HG03469 (cell line): ENCODE measurements around the gene ACADVL.

Experiments
- ATAC-seq: cut with Tn5 transposase; IDR thresholded peaks from one replicate; pipeline ENCODE4 v1.9.1; 2021; ENCODE audit warnings: mild to moderate bottlenecking, moderate library complexity, moderate number of reproducible peaks; ENCODE audit not compliant: unreplicated experiment

Gene ACADVL

DNA sequence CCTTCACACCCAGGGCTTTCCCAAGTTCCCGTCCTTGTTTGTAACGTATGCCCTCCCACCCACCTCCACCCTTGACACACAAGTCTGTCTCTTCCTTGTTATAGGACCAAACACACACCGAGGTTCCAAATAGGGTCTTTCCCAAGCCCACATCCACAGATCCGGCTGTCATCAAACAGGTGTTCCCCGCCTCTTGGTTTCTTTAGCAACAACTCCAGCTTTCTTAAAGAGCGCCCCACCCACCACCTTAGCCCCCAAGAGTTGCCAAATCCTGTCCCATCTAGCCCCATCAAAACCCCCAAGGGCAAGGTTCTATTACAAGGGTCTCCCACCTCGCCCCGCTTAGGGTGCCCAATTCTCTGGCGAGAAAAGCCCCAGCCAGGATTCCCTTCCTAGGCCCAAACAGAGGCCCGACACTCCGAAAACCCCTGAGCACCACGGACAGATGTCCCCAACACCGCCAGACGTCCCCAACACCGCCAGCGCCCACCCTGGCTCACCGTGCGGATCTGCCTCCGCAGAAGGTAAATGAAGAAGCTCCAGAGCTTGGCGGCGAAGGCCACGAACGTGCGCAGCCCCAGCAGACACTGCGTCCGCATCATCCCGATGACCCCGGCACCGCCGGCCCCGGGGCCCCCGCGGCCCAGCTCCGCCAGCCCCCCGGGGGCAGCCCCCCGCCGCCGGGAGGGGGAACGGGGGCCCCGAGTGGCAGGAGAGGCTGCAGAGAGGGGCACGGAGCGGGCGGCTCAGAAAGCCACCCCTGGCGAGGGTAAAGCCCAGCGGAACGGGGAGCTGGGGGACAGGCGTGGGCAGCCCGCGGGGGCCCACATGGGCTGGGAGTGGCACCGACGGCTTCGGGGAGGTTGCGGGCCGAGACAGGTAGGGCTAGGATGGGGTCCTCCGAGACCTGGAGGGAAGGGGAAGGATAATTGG, 31.2 kb downstream of the ACADVL start:
- ATAC-seq = no peak

- peak; percentile 70 for ATAC-seq
Observed at GRCh38 chr17:7251661-7252175, 32.0 kb downstream of the ACADVL start, which contains the start of gene CTDNEP1. Gene CTDNEP1 (minus strand): TSS chr17:7251734. CDS start chr17:7251296, 438 bp downstream.

DNA sequence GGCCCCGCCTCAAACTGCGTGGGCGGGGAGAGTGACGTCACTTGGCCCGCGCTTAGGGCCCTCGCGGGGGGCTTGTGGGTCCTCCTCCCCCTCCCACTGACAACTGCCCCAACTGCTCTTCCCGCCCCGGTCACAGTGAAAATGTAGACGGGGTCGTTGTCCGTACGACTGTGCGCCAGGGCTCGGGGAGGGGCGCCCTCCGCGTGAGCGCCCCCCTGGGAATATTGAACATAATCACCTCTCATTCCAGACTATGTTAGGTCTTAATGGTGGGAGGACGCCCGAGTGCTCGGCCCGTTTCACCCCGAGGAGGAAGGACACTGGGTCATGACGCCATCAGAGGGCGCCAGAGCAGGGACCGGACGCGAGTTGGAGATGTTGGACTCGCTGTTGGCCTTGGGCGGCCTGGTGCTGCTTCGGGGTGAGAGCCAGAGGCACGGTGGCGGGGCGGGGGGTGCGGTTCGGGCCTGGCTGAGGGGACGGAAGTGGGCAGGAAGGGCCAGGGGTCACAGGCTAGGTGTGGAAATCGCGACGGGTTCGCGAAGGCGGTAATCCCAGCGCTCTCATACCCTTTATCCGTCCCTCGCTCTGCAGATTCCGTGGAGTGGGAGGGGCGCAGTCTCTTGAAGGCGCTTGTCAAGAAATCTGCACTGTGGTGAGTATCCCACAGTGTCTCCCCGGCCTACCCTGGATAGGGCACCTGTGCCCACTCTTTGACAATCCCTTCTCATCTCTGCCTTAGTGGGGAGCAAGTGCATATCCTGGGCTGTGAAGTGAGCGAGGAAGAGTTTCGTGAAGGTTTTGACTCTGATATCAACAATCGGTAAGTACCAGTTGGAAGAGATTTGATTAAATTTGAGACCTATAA, 32.7 kb downstream of the ACADVL start, which contains the start of gene ELP5:
Gene ELP5, plus strand, starts transcription at position 40 of the 868 bp plus-strand sequence. Its CDS starts 336 bp downstream, at position 376.
- ATAC-seq = peak; percentile 35

DNA sequence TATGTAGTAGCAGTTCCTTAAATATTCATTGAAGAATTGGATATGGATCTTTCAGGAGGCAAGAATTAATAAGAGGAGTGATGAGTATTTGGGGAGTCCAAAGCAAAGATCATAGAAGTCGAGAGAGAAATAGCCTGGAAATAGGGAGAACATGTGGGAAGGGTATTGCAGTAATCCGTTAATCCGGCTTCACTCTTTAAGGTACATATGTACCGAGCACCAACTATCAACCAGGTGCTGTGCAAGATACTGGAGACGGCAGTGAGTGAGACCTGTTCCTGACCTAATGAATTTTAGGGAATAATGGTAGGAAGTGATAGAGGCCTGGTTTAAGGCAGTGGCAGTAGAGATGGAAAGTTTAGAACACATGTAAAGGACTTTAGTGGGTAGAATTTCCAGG, 33.3 kb downstream of the ACADVL start:
- ATAC-seq = no peak

DNA sequence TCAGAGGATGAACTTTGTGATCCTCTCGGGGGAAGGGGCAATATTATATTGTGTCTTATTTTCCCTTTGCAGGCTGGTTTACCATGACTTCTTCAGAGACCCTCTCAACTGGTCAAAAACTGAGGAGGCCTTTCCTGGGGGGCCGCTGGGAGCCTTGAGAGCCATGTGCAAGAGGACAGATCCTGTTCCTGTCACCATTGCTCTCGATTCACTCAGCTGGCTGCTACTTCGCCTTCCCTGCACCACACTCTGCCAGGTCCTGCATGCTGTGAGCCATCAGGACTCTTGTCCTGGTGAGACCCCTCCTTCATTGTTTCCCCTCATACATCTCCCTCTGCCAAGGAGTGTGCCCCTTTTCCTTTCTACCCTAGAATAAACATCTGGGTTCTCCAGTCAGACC, 34.8 kb downstream of the ACADVL start:
- no peak for ATAC-seq

DNA sequence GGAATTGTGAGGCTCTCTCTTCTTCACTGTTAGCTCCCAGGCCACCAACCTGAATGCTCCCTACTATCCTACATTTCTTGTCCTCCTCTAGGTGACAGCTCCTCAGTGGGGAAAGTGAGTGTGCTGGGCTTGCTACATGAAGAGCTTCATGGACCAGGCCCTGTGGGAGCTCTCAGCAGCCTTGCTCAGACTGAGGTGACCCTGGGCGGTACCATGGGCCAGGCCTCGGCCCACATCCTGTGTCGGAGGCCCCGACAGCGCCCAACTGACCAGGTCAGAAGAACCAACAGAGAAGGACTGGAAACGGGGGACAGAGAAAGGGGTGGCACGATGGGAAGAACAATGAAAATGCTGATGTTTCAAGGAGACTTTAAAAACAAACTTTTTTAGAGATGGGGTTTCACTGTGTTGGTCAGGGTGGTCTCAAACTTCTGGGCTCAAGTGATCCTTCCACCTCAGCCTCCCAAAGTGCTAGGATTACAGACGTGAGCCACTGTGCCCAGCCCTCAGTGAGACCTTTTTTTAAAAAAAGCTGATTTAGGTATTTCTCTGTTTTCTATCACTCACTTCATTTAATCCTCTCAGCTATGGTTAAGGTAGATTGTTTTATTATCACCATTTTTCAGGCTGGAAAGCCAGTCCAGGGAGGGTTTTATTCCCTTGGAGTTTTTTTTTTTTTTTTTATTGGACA, 37.2 kb downstream of the ACADVL start:
- no peak for ATAC-seq

DNA sequence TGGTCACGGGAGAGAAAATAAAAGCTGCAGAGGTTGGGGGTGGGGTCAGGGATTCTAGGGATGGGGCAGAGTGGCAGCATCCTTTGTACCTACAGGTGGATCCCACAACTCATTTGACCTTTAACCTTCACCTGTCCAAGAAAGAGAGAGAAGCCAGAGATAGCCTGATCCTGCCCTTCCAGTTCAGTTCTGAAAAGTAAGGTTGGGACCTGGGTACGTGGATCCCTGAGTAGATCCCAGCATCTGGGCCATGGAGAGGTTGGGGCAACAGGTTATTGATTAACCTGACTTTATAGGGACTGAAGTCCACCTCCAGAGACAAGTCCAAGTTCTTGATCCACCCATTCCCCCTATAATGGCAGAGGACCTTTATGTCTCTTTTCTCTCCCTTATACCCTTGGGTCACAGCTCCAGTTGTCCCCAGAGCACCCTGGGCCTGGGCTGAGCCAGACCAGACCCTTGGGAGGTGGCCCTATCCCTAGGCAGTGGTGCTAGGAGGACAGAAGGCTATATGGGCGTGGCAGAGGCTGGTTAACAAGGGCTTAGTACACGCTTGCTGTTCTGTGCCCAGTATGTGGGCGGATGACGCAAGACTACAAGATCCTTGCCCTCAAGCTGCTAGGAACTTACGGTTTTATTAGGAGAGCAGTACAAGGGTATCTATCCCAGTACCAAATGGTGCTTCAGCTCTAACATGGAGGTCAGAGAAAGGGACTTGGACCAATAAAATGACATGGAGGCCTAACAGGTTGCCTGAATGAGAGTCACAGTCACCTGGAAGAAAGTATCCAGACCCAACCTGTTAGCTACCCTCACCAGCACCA, 39.2 kb downstream of the ACADVL start:
- no peak for ATAC-seq

- no peak for ATAC-seq
Observed at GRCh38 chr17:7259555-7259889, 39.8 kb downstream of the ACADVL start.

- no peak for ATAC-seq
Observed at GRCh38 chr17:7260151-7260550, 40.4 kb downstream of the ACADVL start.

GRCh38 chr17:7260651-7261378, 41.1 kb downstream of the ACADVL start:
- ATAC-seq = no peak

DNA sequence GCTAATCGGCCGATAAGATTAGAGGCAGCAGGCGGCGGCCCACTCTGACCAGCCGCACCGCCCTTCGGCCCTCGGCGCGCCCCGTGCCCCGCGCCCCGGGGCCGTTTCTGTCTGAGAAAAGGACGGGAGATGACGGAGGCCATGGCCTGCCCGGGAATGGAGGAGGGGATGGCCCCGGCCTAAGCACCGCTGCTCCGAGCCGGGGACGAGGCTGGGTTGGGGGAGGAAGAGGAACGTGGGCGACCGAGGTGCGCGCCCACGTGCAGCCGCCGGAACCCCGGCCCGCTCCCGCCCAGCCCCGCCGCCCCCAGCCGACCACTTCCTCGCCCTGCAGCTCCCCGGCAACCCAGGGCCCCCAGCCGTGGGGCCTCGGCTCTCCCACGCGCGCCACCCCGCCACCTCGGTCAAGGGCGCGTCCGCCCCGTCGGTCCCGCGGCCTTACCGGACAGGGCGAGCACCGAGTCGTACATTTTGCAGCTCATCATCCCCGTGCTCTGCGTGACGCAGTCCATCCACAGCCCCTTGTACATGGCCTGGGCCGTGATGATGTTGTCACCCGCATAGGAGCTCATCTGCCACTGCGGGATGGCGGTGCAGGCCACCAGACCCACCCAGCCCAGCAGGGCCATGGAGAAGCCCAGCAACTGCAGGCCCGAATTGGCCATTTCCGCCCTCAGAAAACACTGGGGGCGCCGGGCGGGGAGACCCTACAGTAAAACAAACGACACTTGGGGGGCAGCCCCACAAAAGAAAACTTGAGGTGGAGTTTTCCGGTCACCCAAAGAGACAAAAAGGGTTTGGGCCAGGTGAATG, 41.8 kb downstream of the ACADVL start:
- ATAC-seq = no peak

DNA sequence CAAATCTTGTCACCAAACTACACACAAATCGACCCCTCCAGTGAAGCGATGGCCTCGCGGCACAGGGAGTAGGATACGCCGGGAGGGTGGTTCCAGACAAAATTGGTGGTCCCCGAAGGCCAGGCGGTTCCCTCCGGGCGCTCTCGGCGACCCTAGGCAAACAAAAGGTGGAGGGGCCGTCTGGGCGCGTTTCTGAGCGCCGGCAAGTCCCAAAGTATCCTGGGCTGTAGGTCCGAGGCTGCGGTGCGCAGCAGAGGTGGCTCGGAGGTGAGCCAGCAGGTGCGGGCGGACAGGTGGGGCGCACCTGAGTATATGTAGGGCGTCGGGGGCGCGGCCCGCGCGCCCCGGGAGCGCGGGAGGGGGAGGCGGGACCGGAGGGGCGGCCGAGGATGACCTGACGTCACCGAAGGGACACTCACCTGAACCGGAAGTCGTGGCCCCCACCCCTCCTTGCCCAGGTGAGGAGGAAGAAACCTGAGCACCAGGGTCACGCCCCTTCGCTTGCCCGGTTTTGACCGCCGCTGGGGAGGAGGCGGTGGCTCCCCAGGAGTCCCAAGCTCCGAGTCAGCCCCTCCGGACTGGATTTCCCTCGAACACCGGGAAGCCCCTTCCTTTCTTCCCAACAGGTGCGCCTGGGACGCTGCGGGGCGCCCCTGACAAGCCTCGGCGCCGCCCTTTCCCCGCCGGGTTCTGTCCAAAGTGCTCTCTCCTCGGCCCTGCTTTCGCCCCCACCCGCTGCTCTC, 42.6 kb downstream of the ACADVL start, which contains the start of gene CLDN7:
Gene CLDN7, minus strand, starts transcription at position 287 of the 743 bp plus-strand sequence. CDS start 435 bp downstream, outside the sequence.
- ATAC-seq = no peak

- no peak for ATAC-seq
Observed at GRCh38 chr17:7262935-7263800, 43.4 kb downstream of the ACADVL start.

- no peak for ATAC-seq
Observed at GRCh38 chr17:7263801-7264078, 44.0 kb downstream of the ACADVL start.

DNA sequence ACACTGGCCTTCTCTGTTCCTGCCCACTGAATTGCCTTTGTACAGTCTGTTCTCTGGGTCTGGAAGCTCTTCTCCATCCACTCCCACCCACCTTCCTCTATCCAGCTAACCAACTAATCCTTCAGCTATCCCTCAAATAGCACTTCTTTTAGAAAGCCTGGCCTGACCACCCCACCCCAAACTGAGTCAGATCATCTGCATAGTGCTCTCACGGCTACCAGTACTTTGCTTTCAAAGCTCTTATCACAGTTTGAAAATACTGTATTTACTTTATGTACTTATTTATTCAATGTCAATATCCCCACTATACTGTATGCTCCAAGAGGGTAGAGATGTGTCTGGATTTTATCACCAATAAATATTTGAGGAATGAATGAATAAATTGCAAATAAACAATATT, 47.0 kb downstream of the ACADVL start:
- ATAC-seq = no peak
